ENCODE data around the gene SYPL1.

Gene SYPL1

GRCh38 chr7:106076537-106076936 is 35.6 kb downstream of the SYPL1 start:
- DNase-seq (ENCODE audit: low read depth in 1 of 2, low spot score in 1 of 2): no peak
- Histone ChIP-seq H3K27ac (replicated peaks) (no peak overlapping the region), H3K4me3 (replicated peaks; ENCODE audit: insufficient read depth, low read length) (no peak overlapping the region), H3K27me3 (ENCODE audit: insufficient read depth, poor library complexity, severe bottlenecking) (no peaks in the 10 kb centered on the region)
- TF ChIP-seq POLR2AphosphoS5 (IDR thresholded peaks at IDR 0.05; ENCODE audit: low read depth) (no peak), GABPA (IDR thresholded peaks at IDR 0.05; ENCODE audit: low read depth) (no peak)

- H3K27ac ChIP-seq (replicated peaks): no peak overlapping the region
- no peaks in the 10 kb centered on the region for H3K27me3 ChIP-seq (ENCODE audit: insufficient read depth, poor library complexity, severe bottlenecking)
- H3K4me3 ChIP-seq (replicated peaks; ENCODE audit: insufficient read depth, low read length): no peak overlapping the region
- no peak for DNase-seq (ENCODE audit: low read depth in 1 of 2, low spot score in 1 of 2)
- TF ChIP-seq, protein P1, sequence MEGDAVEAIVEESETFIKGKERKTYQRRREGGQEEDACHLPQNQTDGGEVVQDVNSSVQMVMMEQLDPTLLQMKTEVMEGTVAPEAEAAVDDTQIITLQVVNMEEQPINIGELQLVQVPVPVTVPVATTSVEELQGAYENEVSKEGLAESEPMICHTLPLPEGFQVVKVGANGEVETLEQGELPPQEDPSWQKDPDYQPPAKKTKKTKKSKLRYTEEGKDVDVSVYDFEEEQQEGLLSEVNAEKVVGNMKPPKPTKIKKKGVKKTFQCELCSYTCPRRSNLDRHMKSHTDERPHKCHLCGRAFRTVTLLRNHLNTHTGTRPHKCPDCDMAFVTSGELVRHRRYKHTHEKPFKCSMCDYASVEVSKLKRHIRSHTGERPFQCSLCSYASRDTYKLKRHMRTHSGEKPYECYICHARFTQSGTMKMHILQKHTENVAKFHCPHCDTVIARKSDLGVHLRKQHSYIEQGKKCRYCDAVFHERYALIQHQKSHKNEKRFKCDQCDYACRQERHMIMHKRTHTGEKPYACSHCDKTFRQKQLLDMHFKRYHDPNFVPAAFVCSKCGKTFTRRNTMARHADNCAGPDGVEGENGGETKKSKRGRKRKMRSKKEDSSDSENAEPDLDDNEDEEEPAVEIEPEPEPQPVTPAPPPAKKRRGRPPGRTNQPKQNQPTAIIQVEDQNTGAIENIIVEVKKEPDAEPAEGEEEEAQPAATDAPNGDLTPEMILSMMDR (IDR thresholded peaks at IDR 0.05; ENCODE audit: insufficient read depth, low read length): no peak
- TF ChIP-seq POLR2AphosphoS5 (IDR thresholded peaks at IDR 0.05; ENCODE audit: low read depth) (no peak), GABPA (IDR thresholded peaks at IDR 0.05; ENCODE audit: low read depth) (no peak), SPI1 (IDR thresholded peaks at IDR 0.05; ENCODE audit: borderline replicate concordance, low read depth) (no peak)
- TF ChIP-seq, protein P2, sequence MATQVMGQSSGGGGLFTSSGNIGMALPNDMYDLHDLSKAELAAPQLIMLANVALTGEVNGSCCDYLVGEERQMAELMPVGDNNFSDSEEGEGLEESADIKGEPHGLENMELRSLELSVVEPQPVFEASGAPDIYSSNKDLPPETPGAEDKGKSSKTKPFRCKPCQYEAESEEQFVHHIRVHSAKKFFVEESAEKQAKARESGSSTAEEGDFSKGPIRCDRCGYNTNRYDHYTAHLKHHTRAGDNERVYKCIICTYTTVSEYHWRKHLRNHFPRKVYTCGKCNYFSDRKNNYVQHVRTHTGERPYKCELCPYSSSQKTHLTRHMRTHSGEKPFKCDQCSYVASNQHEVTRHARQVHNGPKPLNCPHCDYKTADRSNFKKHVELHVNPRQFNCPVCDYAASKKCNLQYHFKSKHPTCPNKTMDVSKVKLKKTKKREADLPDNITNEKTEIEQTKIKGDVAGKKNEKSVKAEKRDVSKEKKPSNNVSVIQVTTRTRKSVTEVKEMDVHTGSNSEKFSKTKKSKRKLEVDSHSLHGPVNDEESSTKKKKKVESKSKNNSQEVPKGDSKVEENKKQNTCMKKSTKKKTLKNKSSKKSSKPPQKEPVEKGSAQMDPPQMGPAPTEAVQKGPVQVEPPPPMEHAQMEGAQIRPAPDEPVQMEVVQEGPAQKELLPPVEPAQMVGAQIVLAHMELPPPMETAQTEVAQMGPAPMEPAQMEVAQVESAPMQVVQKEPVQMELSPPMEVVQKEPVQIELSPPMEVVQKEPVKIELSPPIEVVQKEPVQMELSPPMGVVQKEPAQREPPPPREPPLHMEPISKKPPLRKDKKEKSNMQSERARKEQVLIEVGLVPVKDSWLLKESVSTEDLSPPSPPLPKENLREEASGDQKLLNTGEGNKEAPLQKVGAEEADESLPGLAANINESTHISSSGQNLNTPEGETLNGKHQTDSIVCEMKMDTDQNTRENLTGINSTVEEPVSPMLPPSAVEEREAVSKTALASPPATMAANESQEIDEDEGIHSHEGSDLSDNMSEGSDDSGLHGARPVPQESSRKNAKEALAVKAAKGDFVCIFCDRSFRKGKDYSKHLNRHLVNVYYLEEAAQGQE (IDR thresholded peaks at IDR 0.05; ENCODE audit: insufficient replicate concordance, low read depth): no peak
Observed at GRCh38 chr7:106075937-106076336, 36.2 kb downstream of the SYPL1 start.

GRCh38 chr7:106074257-106074656 is 37.9 kb downstream of the SYPL1 start:
- Histone ChIP-seq H3K27ac (replicated peaks) (no peak overlapping the region), H3K27me3 (ENCODE audit: insufficient read depth, poor library complexity, severe bottlenecking) (no peaks in the 10 kb centered on the region), H3K4me3 (replicated peaks; ENCODE audit: insufficient read depth, low read length) (no peak overlapping the region)
- TF ChIP-seq, protein P1 (IDR thresholded peaks at IDR 0.05; ENCODE audit: insufficient read depth, low read length): no peak
- TF ChIP-seq POLR2AphosphoS5 (IDR thresholded peaks at IDR 0.05; ENCODE audit: low read depth): no peak
- TF ChIP-seq, protein P2 (IDR thresholded peaks at IDR 0.05; ENCODE audit: insufficient replicate concordance, low read depth): no peak
- no peak for DNase-seq (ENCODE audit: low read depth in 1 of 2, low spot score in 1 of 2)

GRCh38 chr7:106073701-106074100 is 38.4 kb downstream of the SYPL1 start:
- TF ChIP-seq, protein P1 (IDR thresholded peaks at IDR 0.05; ENCODE audit: insufficient read depth, low read length): no peak
- TF ChIP-seq GABPA (IDR thresholded peaks at IDR 0.05; ENCODE audit: low read depth): no peak
- TF ChIP-seq, protein P2 (IDR thresholded peaks at IDR 0.05; ENCODE audit: insufficient replicate concordance, low read depth): no peak
- TF ChIP-seq POLR2AphosphoS5 (IDR thresholded peaks at IDR 0.05; ENCODE audit: low read depth): no peak
- TF ChIP-seq SPI1 (IDR thresholded peaks at IDR 0.05; ENCODE audit: borderline replicate concordance, low read depth): no peak
- no peak overlapping the region for H3K4me3 ChIP-seq (replicated peaks; ENCODE audit: insufficient read depth, low read length)
- no peak overlapping the region for H3K27ac ChIP-seq (replicated peaks)
- no peak for DNase-seq (ENCODE audit: low read depth in 1 of 2, low spot score in 1 of 2)
- no peaks in the 10 kb centered on the region for H3K27me3 ChIP-seq (ENCODE audit: insufficient read depth, poor library complexity, severe bottlenecking)

All from HL-60 (cell line).